ENCODE results near the gene CERS4.
"Not testable (repeated sequence)": the region's sequence is repeated elsewhere in the genome, so short reads cannot be mapped to it uniquely, and the experiment has no call there.

Gene CERS4

GRCh38 chr19:8262431-8262830, 53.3 kb downstream of the CERS4 start:
- POLR2A ChIA-PET = no interaction called here

GRCh38 chr19:8264248-8264647, 55.1 kb downstream of the CERS4 start:
- CTCF ChIA-PET = interaction anchor here (1.2 to 1.3 kb wide), 2 partner anchors 11 to 21 kb away, joined by 3 to 4 read pairs; no protein-coding TSS in a partner anchor
- not testable (repeated sequence) for H3K4me3 ChIP-seq (ENCODE audit: low read depth, low read length); DNase-seq (ENCODE audit: low read depth, low spot score)
- POLR2A ChIA-PET = interaction anchor here (0.6 kb wide), 1 partner anchor 332 kb away, joined by 4 read pairs; no protein-coding TSS in a partner anchor

More at GRCh38 chr19:8262431-8262830, 53.3 kb downstream of the CERS4 start:
- DNase-seq (ENCODE audit: low read depth, low spot score) = no peak
- H3K4me3 ChIP-seq (ENCODE audit: low read depth, low read length) = no peak overlapping the region
- CTCF ChIA-PET = interaction anchor here (0.7 to 1.9 kb wide), 3 partner anchors 12 to 318 kb away, joined by 3 to 8 read pairs (median 6); partner anchors contain the start of gene TIMM44
- no peak for TF ChIP-seq CTCF (IDR thresholded peaks at IDR 0.05; ENCODE audit: insufficient read depth, low read length, missing control alignments)

GRCh38 chr19:8265872-8266271, 56.7 kb downstream of the CERS4 start:
- DNase-seq (ENCODE audit: low read depth, low spot score) = no peak
- POLR2A ChIA-PET = no interaction called here
- TF ChIP-seq CTCF (IDR thresholded peaks at IDR 0.05; ENCODE audit: insufficient read depth, low read length, missing control alignments) = no peak
- CTCF ChIA-PET = no interaction called here
- no peak overlapping the region for H3K4me3 ChIP-seq (ENCODE audit: low read depth, low read length)

GRCh38 chr19:8269724-8270123, 60.6 kb downstream of the CERS4 start:
- no peak for DNase-seq (ENCODE audit: low read depth, low spot score)
- no peak for TF ChIP-seq CTCF (IDR thresholded peaks at IDR 0.05; ENCODE audit: insufficient read depth, low read length, missing control alignments)
- ChIA-PET POLR2A (no interaction called here), CTCF (interaction anchor here (0.7 to 1.9 kb wide), 11 partner anchors 9 to 372 kb away, joined by 3 to 7 read pairs (median 4); no protein-coding TSS in a partner anchor)
- H3K4me3 ChIP-seq (ENCODE audit: low read depth, low read length) = no peak overlapping the region

GRCh38 chr19:8276508-8276907, 67.3 kb downstream of the CERS4 start:
- H3K4me3 ChIP-seq (ENCODE audit: low read depth, low read length); CTCF ChIA-PET; DNase-seq (ENCODE audit: low read depth, low spot score); POLR2A ChIA-PET: not testable (repeated sequence)

GRCh38 chr19:8291337-8291736, 82.2 kb downstream of the CERS4 start:
- POLR2A ChIA-PET; DNase-seq (ENCODE audit: low read depth, low spot score); H3K4me3 ChIP-seq (ENCODE audit: low read depth, low read length); CTCF ChIA-PET: not testable (repeated sequence)

- H3K4me3 ChIP-seq (ENCODE audit: low read depth, low read length) = no peak overlapping the region
- CTCF ChIA-PET = interaction anchor here (0.6 to 1.3 kb wide), 3 partner anchors 52 to 306 kb away, joined by 3 to 4 read pairs (median 4); no protein-coding TSS in a partner anchor
- POLR2A ChIA-PET = no interaction called here
- no peak for DNase-seq (ENCODE audit: low read depth, low spot score)
- no peak for TF ChIP-seq CTCF (IDR thresholded peaks at IDR 0.05; ENCODE audit: insufficient read depth, low read length, missing control alignments)
Measured at GRCh38 chr19:8302357-8302691, 93.2 kb downstream of the CERS4 start.

- no peak for DNase-seq (ENCODE audit: low read depth, low spot score)
- ChIA-PET POLR2A (no interaction called here), CTCF (interaction anchor here (0.6 to 1.3 kb wide), 3 partner anchors 51 to 307 kb away, joined by 3 to 4 read pairs (median 4); no protein-coding TSS in a partner anchor)
- no peak for TF ChIP-seq CTCF (IDR thresholded peaks at IDR 0.05; ENCODE audit: insufficient read depth, low read length, missing control alignments)
- no peak overlapping the region for H3K4me3 ChIP-seq (ENCODE audit: low read depth, low read length)
Measured at GRCh38 chr19:8302734-8303133, 93.6 kb downstream of the CERS4 start.

Measured in AG04449 (cell line).